Retina (tissue), 1 donor: Measurements from ENCODE around the gene CDC42EP1.
A peak's percentile ranks its signal among the peaks of the same experiment; 100 is the strongest.

ENCODE experiments used
- DNase-seq: peaks from one replicate; pipeline ENCODE4 v3.0.0-alpha.2; 2016

CDC42EP1 gene

DNA sequence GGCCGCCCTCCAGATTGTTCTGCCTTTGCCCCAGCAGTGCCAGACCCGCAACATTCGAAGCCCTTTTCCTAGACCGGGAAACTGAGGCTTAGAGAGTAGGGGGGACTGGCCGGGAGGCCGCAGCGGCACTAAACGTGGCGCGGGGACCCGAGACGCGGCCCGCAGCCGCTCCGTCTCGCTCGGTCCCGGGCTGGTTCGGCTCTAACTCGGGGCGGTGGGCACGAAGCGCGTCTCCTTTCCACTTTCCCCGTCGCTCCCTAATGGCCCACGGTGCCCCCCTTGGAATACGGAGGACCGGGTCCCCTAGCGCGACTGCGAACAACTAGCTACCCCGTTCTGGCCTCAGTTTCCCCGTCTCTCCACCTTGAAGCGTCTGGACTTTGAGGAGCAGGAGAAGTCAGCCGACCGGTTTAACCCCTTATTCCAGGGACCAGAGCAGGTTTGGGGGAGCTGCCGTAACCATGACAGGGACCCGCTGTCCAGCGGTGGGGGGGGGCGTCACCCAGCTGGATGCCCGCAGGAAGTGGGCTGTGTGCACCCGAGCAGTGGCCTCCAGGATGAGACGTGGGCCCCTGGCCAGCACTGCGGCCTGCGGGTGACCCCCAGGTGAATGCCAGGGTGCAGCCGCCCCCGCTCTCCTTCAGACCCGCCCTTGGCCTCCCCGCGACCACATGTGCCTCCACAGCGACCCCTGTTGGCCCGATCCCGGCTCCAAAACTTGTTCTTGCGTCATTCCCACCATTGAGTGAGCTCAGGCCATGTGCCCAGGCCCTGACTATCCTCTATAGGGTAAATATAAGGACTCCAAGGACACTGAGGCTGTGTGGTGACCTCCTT lies 1.1 kb downstream of the CDC42EP1 start:
- peak; percentile 88 for DNase-seq

DNA sequence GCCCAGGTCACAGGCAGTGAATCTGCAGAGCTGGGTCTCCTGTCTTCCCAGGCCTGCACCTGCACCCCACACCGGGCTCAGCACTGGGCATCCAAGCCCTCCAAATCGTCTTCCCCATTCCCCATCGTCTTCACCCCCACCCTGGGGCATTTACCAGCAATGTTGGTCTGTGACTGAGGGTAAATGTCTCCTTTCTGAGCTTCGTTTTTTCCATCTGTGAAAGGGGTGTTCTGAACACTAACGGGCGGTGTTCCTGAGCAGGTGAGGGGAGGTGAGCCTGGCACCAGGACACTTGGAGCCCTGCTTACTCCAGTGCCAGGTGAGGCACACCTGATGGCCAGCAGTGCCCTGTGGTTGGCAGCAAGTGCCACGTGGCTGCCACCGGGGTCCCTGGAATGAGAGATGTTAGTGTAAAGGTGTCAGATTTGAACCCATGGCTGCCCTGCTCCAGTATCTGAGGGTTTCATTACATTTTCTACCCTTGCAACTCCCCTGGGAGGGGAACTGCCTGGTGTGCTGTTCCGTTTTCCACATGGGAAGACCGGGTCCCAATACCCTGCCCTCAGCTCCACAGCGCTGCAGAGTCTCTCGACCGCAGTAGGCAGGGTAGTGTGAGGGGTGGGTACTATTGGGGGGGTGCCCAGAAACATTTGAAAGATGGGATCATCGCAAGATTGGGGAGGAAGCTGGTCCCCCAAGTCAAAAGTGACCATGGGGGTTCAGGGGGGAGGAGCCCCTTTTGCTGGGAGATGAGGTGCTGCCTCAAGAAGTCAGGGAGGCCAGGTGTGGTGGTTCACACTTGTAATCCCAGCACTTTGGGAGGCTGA lies 2.0 kb downstream of the CDC42EP1 start:
- DNase-seq: no peak

DNA sequence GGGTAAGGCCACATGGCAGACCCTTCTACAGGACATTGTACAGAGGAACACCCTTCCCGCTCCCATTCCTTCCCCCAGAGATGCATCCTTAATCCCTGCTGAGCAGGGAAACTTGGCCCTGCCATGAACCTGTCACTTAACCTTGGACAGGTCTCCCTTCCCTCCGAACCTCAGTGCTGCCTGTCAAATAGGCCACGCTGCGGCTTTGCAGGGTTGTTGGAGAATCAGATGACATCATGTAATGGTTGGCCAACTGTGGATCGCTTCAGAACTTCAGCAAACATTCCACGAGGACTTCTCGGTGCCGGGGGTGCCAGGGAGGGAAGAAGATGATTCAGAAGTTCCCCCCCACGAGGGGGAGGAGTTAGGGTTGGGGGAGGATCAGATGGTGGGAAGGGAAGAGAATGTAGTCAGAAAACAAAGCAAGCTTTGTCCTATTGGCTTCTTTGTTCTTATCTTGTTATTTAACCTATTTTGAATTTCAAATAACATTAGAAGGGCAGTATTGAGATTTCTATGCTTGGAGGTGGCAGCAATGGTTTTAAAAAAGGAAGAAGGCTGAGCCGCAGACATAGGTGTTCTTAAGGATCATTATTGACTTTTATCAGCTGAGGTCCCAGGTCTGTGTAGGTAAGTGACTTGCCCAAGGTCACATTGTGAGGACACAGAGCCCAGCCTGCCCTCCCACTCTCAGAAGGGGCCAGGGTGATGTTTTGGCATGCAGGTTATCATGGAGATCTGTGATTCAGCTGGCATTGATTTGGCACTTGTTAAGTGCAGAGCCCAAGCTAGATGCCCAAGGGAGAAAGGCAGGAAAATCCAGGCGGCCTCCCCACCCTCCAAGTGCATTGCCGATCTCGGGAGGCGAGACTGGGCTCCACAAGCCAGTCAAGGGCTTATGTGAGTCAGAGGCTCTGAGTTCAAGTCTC lies 3.1 kb downstream of the CDC42EP1 start:
- peak; percentile 23 for DNase-seq

DNA sequence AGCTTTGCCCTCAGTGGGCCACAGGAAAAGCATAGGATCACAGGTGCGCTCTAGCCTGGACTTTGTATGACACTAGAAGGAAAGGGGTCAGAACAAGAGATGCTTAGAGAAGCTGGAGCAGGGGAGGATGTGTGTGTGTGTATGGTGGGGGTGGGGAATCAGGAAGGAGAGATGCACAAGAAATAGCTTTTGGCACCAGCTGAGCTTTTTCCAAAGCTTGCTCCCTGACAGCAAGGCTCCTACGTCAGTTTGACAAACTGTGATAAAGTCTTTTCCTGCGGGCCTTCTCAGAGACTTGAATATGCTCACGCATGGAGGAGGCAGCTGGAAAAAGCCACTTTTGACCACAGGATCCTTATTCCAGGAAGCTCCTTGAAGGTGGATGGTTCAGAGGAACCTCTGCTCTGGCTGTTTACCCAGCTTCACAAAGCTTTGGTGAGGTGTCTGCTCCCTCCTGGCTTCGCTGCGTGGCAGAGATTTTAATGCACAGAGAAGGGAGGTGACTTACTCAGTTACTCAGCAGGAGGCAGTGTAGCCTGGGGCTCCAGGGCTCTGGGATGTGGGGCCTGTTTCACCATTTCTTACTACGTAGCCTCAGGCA lies 3.9 kb downstream of the CDC42EP1 start:
- DNase-seq: no peak

DNA sequence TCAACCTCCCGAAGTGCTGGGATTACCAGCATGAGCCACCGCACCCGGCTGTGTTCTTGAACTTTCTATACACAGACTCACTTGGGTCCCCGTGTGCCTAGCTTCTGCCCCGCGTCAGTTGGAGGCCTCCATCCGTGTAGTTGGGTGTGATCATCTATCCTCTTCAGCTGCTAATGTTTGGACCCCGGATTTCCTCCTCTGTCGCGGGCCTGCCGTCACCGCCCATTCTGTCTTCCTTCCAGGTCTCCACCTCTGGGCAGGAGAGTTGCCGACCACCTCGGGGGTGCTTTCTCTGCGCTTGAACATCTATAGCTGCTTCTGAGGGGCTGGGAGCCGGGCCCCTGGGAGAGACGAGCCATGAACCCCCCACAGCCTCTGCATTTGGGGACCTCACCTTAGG lies 5.5 kb downstream of the CDC42EP1 start:
- no peak for DNase-seq

DNA sequence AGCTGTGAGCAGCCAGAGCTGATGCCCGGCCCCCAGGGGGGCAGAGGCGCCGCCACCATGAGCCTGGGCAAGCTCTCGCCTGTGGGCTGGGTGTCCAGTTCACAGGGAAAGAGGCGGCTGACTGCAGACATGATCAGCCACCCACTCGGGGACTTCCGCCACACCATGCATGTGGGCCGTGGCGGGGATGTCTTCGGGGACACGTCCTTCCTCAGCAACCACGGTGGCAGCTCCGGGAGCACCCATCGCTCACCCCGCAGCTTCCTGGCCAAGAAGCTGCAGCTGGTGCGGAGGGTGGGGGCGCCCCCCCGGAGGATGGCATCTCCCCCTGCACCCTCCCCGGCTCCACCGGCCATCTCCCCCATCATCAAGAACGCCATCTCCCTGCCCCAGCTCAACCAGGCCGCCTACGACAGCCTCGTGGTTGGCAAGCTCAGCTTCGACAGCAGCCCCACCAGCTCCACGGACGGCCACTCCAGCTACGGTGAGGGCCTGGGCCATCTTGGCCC lies 6.1 kb downstream of the CDC42EP1 start:
- no peak for DNase-seq

DNA sequence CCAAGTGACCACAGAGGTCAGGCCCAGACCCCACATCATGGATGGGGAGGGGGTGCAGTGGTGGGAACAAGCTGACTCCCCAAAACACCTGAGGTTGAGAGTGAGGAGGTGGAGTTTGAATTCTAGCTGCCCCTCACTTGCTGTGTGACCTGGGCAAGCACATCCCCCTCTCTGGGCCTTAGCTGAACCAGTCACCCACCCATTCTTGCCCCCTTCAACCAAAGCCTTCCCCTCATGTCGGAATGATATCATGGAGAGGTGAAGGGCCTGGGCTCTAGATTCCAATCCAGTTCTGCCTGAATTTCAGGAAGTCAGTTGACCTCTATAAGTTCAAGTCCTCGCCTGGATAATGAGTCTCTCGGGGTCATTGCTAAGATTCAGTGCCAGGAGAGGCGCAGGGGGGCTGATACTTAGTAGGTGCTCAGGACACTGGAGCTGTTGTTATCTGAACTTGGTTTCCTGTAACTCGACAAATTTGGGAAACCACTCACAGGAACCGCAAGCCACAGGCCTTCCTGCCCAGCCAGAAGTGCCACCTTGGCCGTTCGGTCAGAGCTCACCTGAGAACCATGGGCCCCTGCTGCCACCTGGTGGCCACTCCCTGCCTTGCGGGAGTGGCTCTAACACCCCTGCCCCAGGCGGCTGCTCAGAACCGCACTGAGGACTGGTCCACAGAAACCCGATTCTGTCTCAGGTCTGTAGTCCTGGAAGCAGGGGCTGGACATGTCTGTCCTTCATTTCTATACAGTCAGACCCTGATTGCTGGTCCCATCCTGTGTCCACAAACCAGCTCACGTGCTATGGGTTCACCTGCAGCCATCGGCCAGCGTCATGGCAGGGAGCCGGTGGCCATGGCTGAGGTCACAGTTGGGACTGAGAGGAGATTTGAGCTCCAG lies 6.9 kb downstream of the CDC42EP1 start:
- peak; percentile 84 for DNase-seq

DNA sequence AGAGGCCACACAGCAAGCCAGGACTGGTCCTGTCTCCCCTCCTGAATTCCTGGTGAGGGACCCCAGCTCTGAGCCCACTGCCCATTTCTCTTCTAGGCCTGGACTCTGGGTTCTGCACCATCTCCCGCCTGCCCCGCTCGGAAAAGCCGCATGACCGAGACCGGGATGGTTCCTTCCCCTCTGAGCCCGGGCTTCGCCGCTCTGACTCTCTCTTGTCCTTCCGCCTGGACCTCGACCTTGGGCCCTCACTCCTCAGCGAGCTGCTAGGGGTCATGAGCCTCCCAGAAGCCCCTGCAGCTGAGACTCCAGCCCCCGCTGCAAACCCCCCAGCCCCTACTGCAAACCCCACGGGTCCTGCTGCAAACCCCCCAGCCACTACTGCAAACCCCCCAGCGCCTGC lies 7.7 kb downstream of the CDC42EP1 start:
- no peak for DNase-seq

DNA sequence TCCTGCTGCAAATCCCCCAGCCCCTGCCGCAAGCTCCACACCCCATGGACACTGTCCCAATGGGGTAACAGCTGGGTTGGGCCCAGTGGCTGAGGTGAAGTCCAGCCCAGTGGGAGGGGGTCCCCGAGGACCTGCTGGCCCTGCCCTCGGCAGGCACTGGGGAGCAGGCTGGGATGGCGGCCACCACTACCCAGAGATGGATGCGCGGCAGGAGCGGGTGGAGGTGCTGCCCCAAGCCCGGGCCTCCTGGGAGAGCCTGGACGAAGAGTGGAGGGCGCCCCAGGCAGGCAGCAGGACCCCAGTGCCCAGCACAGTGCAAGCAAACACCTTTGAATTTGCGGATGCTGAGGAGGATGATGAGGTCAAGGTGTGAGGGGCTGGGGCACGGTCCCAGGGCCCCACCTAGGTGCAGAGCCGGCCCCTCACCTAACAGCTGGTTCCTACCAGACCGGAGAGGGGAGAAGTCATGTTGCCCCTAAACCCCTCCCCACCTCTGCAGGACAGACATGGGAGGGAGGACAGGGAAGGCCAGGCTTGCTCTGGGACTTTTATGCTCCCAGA lies 8.2 kb downstream of the CDC42EP1 start:
- no peak for DNase-seq

DNA sequence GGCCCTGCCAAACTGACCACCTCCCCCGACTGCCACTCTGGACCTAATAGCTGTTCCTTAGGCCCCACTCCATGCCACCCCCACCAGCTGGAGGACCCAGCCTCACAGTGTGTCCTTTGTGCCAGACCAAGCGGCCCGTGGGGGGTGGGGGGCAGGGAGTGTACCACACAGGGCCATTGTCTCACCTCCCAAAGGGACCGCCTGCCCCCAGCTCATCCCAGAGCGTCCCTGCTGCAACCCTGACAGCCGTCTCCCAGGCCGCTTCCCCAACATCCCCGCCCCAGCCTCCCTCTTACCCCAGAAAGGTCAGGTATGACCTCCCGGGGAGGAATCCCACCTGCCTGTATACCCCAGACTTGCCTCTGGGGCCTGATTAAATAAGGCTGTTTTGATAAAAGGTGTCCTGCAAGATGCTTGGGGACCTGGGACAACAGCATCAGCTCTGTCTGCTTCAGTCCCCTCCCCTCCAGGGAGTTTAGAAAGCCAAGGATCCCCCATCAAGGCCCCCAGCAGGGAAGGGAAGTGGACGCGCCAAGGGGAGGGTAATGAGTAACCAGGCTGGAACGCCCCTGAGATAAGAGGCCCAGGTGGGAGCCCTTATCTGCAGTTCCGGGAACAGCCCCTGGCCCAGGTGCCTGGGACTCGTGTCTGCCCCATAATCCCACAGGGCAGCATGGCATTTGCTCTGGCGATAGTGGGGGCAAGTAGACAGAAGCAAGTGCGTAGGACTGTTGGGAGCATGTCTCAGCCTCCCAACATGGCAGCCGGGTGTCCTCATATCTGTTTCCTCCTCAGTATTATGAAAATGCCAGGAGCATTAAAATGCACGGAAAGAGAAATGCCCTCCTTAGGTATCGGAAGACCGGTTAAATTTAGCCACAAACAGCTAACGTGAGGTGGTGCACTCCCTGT lies 9.0 kb downstream of the CDC42EP1 start:
- DNase-seq: no peak

DNA sequence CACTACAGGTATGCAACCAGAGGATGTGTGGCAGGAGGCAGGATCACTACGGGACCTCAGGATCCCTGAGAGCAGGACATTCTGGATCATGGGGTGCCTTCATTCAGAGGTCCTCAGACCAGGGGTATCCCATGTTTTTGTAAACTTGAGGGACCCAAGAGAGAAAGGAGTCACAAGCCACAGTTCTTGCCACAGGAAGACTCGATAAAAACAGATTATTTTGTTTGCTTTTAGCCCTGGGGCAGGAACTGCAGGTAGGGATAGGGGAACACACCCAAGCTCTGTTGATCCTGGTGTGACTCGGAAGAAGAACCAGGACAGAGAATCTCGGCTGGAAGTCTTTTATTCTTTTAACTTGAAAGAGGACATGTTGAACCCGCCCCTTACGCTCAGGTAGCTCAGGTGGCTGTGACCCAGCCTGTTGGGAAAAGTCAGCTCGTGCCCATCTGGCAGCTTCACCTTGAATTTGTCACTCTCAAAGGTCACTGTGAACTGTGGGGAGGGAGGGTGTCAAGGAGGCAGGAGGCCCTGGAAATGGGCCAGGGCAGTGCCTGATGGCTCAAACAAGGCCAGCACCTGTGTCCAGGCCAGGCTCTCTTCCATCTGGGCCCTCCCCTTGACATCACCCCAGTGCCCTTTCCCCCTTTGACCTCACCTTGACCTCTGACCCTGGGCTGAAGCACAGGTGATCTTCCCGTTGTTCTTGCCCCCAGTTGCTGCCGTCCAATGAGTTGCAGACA lies 9.8 kb downstream of the CDC42EP1 start:
- DNase-seq: no peak

DNA sequence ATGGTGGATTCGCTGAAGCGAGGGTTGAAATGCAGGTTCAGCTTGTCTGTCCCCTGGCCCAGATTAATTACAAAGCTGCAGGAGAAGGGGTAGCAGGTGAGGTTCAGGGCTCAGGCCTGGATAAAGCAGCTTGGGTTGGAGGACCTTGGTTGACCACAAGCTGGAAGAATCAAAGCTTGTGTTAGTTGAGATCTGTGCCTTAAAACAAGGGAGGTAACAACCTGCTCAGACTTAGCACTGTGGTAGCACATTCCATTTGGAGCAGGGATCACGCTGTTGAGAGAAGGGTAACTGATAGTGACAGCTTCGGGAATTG lies 10.3 kb downstream of the CDC42EP1 start:
- no peak for DNase-seq

DNA sequence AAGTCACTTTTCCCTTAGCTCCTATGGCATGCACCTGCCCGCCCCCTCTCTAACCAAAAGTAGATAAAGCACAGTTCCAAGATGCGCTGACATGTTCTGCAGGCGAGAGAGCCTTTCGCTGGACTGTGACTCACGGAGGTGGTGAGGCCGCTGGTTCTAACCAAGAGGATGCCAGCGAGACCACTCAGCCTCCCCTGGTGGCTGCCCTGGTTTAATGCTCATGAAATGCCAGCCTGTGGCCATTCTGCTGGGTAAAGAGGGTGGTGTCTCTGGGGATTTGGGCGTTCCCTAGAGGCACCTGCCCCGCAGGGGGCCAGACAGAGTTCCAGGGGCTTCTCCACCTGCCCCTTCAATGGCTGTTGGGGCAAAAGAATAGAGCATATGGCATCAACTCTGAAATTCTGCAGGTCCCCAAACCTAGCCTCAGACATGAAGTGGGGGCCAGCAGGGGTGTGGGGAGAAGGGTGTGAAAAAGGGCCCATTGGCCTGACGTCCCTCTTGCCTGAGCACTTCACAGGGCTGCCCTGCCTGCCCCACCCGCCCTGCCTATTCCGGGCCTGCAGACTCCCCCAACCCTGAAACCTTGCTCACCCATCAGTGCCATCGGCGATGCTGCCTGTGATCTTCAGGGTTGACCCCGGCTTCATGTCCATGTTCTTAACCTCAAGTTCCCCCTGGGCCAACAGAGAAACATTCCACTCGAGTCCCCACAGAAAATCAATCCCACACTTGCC lies 11.1 kb downstream of the CDC42EP1 start:
- DNase-seq: no peak

DNA sequence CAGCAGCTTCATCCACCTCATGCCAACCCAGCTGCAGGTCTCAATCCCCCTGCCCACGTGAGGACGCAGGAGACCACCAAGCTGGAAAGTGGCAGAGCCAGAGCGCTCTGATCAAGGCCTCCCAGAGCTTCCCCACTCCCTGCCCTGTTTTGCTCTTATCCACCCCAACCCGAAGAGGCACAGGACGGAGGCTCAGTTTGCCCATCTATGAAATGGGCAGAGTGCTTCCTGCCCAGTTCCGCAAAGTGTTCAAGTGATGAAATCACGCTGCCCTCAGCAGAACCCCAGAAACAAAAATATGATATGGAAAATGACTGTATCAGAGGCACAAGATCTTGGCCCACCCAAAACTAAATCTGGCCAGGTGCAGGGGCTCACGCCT lies 11.7 kb downstream of the CDC42EP1 start:
- DNase-seq: no peak

DNA sequence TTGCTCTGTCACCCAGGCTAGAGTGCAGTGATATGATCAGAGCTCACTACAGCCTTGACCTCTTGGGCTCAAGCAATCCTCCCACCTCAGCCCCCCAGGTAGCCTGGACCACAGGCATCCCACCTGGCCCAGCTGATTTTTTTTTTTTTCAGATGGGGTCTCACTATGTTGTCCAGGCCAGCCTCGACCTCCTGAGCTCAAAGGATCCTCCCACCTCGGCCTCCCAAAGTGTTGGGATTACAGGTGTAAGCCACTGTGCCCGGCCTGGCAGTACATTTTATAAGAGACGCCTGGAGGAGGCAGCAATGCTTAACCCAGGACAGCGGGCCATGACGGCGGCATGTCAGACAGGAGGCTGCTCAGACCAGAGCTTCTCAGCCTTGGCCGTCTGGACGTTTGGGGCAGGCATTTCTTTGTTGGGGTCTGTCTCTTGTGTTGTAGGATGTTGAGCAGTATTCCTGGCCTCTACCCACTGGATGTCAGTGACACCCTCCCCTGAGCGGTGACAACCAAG lies 15.3 kb downstream of the CDC42EP1 start:
- no peak for DNase-seq

DNA sequence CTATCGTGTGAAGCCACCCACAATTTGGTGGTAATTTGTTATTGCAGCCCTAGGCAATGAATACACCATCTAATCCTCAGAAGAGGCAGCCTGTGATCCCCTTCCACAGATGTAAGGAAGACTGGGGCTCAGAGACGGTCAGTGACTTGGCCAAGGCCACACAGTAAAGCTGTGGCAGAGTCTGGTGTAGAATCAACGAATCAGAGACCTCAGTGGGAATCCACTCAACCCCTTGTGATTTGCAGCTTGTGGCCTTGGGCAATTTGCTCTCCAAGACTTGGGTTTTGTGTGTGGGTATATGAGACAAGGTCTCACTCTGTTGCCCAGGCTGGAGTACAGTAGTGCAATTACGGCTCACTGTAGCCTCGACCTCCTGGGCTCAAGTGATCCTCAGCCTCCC lies 17.7 kb downstream of the CDC42EP1 start:
- no peak for DNase-seq

DNA sequence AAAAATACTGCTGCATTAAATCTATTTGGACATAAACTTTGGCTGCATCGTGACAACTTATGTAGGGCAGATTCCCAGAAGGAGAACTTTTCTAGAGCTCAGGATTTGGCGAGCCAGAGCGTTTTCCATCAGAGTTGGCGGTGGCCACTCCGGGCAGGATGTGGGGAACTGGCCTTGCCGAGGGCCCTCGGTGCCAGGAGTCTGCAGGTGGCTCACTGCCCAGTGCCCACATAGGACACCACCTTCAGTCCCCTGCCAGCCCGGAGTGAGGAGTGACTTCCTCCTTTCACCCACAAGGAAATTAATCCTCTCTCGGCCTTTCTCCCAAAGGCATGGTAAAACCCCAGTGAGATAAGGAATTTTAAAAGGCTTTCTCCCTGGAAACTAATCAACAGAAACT lies 21.2 kb downstream of the CDC42EP1 start:
- no peak for DNase-seq

DNA sequence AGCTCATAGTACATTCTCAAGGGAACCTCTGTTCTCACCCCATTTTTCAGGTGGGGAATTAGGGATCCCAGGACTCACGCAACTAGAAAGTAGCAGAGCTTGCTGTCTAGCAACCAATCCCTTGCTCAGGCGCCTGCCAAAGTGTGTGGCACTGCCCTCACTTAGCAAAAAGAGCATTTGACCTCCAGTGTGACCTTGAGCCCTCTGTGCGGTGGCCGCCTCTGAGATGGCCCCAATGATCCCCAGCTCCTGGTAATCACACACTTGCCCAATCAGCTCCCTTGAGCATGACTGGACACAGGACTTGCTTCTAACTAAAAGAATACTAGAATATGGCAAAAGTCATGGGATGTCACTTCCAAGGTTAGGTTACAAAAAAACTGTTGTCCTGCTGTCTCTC lies 22.2 kb downstream of the CDC42EP1 start:
- DNase-seq: no peak
